GM18511 (cell line): ENCODE data around the gene SLC6A11.

Experiments used
- ATAC-seq: cut with Tn5 transposase; IDR thresholded peaks from one replicate; pipeline ENCODE4 v1.9.1; 2021; ENCODE audit warnings: mild to moderate bottlenecking, moderate library complexity; ENCODE audit not compliant: unreplicated experiment

Gene SLC6A11

DNA sequence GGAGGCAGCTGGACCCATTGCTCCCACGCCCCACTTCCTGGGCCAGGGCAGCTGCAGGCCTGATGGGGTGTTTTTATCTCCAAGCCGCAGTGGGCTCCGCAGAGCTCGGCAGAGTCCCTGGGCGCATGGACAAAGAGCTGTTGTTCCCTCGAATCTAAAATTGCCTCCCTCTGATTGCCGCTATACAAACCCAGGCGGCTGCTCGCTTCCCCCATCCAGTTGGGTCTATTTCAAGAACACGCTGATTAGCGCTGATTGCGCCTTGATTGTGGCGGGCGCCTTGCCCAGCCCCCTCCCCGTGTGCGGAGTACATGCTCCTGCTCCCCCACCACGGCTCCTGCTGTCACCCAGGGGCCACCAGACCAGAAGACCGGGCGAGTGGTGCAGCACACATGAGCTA is 133.2 kb downstream of the SLC6A11 start:
- no peak for ATAC-seq

DNA sequence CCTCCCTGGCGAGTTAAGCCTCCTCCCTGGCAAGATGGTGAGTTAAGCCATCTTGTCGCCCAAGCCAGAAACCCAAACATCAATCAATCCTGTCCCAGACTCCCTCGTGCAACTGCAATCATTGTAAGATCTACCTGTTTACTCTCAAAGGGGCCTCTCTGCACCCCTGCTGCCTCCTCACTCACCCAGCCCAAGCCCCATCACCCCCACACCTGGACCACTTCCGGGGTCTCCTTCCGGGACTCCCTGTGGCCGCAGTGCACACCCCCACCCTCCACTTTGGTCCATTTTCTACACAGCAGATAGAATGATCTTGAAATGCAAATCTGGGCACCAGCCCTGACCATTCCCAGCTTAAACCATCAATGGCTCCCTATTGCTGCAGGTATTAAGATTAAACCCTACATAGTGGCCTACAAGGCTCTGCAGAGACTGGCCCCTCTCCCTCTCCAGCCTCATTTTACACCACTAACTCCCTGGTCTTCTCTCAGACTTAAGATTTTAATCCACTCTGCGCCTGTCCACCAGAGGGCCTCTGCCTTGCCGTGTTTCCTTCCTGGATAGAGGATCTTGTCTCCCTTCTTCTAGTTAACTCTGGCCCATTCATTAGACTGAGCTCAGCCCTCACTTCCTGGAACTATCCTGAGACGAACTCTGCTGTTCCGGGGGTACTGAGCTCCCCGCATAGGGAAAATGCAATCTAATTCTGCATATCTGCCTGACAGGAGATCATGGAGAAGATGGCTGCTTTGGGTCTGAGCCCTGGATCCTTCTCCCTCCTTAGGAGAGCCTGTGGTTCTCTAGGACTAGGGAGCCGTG is 134.7 kb downstream of the SLC6A11 start:
- ATAC-seq = no peak

DNA sequence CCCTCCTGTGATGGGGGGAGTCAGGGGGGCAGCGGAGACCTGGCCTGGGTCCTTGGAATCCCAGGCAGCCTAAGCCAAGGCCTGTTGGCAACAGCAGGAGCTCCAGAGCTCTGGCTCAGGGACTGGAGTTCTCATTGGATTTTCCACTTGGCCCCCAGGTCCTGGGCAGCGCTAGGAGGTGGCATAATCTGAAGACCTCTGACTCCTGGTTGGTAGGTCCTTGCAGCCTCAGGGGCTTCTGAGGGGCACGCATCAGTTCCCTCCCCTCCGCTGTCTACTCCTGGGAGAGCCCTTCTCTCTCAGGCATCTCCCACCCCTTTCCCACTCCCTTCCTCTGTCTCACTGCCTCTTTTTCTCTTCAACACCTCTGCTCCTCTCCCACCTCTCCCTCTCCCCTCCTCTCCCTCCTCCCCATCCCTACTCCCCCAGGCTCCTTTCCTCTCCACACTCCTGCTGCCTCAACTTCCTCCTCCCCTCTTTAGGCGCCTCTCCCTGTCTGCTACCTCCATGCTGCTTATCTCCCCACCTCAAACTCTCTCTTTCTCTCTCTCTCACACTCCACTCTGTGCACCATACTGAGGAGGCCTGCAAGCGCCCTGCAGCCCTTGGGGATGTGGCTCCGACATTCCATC is 135.4 kb downstream of the SLC6A11 start:
- ATAC-seq = no peak

DNA sequence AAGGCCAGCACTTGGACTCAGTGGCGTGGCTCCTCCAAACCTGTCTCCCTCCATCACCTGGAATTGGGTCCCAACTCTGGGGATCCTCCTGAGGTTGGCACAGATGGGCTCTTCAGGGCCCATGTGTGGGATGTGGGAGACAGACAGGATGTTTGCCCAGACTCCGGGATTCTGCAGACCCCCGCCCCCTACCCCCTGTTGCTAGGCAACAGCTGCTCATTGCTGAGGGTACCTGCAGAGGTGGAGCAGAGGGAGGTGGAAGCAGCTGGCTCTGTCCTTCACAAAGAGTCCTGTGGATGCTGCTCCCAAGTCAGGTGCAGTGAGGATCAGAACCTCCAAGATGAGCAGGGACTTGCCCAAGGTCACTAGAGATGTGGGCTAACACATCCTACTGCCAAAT is 136.5 kb downstream of the SLC6A11 start:
- no peak for ATAC-seq

DNA sequence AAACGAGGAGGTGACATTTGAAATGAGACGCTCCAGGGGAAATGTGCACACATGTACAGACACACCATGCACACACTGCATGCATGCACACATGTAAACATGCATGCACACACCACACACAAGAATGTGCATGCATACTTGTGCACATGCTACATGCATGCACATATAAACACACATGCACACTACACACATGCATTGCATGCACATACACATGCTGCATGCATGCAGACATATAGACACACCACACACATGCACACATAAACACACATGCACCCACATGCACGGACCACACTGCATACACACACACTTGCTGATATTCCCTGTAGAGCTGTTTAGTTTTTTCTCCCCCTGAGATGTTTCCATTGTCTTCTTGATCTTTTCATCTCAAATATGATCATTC is 138.7 kb downstream of the SLC6A11 start:
- ATAC-seq = no peak

DNA sequence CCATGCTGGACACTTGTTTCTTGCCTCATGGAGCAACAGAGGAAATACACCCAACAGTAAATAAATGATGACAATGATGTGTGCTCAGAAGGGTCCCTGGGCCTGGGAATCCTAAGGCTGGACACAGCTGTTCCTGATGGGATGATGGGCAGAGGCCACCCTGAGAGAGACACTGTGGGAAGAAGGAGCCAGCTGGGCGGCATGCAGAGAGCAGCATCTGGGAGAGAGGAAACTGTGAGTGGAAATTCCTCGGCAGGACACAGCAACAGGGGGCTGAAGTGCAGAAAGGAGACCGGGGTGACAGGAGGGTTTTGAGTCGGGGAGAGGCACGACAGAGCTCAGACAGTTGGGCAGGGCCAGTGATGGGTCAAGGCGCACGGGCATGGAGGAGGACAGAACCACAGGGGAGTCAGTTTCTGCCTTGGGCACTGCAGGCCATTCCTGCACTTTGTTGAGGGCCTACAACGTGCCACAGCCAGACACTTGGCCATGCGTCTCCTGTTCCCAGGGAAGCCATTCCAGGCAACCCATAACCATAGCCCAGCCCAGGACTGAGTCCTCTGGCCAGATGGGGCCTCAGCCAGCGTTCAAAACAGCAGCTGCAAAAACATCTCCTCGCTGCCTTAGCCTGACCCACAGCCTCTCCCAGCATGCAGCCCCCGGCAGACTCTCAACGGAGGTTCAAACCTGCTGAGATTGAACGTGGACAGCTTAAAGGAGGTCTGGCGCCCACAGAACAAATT is 139.9 kb downstream of the SLC6A11 start:
- ATAC-seq = no peak

DNA sequence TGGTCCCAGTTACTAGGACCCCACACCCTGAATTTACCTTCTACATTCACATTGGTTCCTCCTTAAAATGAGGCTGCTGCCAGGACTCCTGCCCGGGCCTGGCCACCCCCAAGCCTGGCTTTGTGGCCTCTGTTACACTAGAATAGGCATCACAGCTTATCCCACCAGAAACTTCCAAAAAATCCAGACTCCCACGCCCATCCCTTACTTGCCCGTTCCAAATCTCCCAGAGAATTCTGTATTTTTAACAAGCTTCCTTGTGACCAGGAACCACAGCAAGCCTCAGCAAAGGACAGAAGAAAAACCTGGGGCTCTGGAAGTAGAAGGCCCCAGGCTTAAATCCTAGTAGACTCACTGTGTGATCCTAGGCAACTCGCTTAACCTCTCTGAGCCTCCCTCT is 140.5 kb downstream of the SLC6A11 start:
- no peak for ATAC-seq

DNA sequence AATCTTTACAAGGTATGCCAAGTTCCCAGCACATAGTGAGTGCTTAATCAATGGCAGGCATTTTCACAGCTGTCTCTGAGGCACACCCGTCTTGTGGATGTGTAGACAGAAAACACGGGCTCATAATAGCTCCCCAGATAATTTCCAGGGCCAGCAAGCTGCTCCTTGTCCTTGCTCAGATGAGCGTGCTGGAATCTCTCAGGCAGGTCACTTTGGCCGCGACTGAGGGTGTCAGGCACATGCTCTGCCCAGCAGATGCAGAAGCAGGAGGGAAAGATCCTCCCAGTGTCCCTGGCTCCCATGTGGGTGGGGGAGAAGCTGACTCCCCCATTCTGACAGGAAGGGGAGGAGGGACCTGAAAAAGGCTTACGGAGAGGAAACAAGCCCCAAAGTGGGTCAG is 141.0 kb downstream of the SLC6A11 start:
- no peak for ATAC-seq

DNA sequence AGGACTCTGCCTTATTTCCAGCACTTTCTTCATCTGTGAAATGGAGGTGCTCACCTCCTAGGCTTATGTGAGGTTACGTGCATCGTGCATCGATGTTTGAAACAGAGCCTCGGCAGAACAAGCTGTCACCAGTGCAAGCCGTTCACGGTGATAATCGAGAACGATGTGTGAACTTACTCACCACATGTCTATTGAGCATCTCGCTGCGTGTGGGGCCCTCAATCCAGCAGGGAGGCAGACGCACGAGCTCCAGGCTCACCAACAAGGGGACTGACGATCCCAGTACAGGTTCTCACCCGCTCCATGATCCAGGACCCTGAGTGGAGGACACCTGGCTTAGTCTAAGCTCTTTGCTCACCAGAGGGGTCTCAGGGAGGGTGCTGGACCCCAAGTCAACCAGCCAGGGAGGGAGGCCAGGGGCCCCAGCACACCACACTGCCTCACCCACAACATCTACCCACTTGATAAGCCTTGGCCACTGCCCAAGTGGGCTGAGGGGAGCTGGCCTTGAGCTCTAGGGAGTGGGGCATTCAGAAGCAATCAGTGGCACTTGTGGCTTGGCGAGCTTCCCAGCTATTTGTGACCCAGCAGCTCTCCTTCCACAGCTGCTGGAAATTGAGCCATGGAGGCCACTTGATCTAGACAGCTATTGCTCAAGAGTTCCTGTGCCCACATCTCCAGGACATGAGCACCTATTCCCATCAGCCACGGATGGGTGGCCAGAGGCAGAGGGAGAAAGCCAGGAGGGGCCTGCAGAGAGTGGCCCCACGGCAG is 142.1 kb downstream of the SLC6A11 start:
- no peak for ATAC-seq

DNA sequence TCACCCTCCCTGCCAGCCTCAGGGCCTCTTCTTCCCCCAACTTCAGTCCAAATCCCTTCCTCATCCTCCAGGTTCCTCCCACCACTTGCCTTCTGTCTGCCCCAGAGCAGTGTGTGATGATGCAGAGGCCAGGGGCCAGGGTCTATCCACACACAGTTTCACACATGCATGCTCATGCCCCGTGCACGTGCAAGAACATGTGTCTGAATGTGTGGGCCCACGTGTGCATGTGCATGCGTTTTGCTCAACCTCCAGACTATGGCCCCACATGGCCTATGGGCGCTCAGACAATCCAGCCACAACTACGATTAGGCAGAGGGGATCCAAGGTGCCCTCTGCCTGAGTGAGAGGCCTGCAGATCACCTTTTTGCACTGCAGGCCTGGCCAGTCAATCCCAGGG is 144.2 kb downstream of the SLC6A11 start:
- no peak for ATAC-seq

DNA sequence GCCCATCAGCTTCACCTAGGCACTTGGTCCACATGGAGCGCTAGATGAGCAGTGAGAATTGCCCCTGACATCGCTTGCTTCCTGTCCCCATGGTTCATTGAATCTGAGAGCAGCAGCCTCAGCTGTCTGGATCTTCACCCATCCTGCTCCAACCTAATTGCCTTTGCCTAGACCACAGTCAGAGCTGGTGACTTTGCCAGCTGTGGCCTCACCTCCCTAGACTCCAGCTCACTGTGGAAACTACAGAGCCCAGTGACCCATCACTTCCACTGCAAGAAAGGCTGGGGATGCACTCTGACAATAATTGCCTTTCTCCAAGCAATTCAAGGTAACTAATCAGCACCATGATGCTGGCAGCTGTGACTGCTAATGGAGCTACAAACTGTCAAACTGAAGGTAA is 145.9 kb downstream of the SLC6A11 start:
- ATAC-seq = no peak

DNA sequence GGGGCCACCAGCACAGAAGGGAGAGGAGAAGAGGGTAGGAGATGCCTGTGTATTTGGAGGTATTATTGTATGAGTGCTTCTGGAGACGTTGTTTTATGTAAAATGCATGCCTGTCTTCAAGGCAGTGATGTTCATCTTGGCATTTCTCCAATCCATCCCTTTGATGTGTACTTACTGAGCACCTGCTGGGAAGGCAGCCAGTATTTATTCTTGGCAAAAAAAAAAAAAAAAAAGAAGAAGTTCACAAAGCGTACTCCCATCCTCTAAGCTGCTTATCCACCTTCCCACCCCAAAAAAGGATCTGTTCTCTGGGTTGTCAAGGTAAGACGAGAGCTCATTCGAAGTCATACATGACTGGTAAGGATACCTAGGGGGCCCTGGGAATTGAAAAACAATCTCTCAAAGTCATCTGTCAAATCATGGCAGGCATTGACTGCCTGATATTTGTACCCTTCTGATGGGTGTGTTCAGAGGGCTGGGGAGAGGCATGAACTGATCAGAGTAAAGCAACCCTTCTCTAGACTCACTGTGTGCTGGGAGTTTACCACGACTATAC is 146.5 kb downstream of the SLC6A11 start:
- ATAC-seq = no peak

DNA sequence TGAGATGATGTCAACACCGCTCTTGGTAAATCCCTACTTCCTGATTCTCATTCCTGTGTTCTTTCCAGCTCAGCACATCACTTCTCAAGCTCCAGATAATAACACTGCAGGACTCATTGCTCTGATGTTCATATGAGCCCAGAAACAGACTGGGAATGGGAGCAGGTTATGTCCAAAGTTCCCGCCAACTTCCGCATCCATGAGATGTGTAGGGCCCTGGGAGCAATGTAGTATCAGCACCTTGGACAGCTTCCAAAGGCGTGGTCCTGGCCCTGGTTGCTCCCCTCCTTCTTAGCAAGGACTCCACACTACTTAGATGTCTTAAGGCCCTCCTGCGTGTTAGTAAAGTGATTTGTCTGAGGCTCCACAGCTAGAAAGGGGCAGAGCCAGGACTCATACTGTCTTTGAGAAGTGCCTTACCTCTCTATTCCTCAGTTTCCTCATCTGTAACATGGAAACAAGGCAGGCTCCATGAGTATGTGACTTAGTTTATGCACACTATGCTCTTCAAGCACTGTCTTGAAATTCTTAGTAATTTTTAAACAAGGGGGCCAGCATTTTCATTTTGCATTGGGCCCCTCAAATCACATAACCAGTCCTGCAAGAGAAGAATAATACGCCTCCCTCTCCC is 148.6 kb downstream of the SLC6A11 start:
- no peak for ATAC-seq

DNA sequence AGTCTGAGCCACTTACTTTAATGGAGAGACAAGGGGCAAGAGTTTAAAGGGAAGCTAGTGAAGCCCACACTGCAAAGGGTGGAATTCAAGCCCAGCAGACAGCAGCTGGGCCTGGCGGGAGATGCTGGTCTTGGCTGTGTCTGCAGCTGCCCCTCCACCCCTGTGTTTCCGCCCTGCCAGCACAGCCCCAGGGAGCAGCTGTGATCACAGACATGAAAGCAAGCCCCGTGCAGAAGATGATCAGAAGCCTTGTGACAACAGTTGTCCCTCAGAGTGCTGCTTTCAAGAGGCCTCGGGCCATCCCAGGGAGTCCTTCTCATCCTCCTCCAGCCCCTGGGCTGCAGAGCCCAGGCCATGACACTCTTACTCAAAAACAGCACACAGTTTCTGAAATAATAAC is 152.4 kb downstream of the SLC6A11 start:
- no peak for ATAC-seq

DNA sequence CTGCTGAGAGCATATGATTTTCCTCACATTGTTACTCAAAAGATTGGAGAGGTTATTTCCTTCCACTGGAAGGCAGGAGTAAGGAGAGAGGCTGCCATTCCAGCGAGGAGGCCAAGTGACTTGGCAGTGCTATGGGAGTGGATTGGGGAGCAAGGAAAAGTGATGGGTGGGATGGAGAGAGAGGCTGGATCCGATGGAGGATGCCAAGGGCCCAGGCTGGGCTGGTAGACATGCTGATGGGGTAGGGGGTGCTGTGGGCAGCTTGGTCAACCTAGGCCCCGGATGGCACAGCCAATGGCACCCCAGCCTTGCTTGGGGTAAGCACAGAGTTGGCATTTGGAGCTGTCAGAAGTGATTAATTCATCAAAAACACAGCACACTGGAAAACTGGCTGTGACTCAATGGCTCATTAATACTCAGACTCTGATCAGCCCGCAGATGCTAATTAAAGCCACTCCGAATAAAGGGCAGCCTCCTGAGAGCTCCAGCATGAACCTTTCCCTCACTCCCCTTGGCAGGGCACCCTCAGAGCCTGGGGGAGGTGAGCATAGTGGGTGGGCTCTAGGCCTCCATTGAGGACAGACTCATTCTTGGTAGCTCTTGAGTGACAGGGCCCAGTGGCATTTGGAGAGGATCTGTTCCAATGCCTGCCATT is 154.4 kb downstream of the SLC6A11 start:
- no peak for ATAC-seq

DNA sequence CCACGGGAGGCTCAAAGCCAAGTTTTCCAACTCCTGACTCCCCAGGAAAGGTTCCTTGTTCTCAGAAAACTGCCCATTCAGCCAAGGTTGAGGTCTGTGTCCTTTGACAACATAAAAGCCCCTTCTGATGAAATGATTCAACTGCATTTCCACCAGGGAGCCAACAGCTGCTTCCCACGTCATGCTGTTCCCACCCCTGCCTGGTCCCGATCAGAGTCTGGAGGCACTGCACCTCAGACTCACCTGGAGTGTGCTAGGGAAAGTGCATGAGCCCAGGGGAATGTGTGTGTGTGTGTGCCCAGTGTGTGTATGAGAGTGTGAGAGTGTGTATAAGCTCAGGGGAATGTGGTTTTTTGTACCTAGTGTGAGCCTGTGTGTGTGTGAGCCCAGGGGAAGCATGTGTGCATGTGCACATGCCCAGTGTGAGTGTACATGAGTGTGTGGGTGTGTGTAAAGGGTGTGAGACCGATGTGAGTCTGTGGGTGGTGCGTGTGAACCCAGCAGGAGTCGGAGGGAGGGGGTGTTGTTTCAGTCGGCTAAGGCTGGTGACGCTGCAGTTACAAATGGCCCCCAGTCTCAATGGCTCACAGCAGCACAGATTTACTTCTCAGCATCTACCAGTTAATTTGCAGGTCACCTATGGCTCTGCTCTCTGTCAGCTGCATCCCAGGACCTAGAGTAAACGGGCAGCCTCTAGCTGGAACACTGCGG is 156.2 kb downstream of the SLC6A11 start:
- no peak for ATAC-seq

DNA sequence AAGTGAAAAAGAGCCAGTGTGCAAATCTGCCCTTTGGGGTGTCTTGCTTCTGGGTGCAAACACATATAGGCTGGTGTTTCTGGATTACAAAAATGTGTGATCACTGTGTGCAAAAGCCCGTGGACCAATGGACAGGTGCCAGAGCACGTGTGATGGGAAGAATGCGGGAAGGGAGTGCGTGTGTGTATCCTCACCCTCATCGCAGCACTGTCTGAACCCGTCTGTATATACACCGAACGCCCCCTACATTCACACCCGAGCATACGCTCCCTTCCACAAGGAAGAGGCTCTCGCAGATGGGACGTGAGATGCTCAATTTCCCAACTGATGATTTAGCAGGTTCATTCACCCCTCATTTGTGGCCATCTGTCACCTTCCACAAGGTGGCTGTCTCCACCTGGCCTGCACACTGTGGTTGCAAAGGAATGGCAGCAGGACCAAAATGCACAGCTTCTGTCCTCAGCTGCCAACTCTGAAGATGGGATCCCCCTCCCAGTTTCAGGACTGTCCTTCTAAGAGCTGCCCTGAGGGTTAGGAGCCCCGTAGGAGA is 157.1 kb downstream of the SLC6A11 start:
- ATAC-seq = no peak

DNA sequence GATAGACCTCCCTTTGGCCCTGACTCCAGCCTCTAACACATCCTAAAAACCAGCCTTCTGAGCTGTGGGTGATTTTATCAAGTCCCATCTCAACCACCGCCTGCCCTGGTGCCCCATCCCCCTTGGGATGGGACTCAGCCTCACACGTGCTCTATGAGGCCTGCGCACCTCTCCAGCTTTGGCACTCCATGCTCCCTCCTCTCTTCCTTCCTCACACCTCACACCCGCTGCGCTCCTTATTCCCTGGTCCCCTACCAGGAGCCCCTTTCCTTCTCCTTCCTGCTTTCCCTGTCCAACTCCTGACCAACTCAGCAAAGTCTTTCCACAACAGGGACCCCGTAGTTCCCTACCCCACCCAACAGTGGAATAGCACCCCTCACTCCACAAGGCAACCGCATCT is 158.1 kb downstream of the SLC6A11 start:
- no peak for ATAC-seq

DNA sequence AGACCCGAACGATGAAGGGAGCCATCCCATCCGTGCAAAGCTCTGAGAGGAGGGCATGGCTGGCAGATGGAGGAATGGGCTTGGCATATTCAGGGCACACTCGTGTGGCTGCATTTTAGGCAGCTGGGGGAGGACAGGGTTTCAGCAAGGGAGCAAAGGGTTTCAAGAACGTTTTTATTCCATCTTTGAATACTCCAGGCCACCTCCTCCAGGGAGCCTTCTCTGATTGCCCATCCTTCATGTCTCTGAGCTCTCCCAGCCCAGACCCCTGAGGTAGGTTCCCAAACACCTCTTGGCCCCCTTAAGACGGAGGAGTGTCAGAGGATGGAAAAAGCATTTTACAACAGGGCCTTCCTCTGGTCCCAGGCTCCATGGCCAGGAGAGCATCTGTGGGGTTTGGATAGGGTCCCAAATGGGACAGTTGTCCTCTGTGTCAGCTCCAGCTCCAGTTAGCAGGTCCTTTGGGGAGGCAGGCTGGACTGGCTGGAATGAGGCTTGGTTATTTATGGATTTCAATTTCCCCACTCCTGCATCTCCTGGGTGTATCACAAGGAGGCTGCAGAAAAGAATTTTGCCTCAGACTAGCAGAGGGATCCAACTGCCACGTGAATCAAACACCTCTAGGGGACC is 158.8 kb downstream of the SLC6A11 start:
- ATAC-seq = no peak
